Natural killer cell (primary cell): Measurements from ENCODE around the gene WDR49. TPM values are rescaled to one million over a fixed set of nuclear protein-coding genes. Genes with fewer than 3 reads are reported as not detected.
"Not testable (repeated sequence)": the region's sequence is repeated elsewhere in the genome, so short reads cannot be mapped to it uniquely, and the experiment has no call there.

Experiments used
- ATAC-seq, 3 donors: fragments of 150-1000 bp in 2 of 3; fragments of 200-7000 bp in 1 of 3; cut with Tn5 transposase; 1 replicate in 1 of 3; 2 replicates in 2 of 3; pipeline ENCODE4 v1.10.0; 2021; ENCODE audit warnings: mild to moderate bottlenecking in 2 of 3, moderate library complexity in 2 of 3
- DNase-seq, 2 donors: peaks; one replicate each; pipeline versions ENCODE4 v3.0.0 to v3.0.0-alpha.2; 2013 to 2021; ENCODE audit warnings: mixed read lengths in 1 of 2
- H3K27ac ChIP-seq: one replicate; pipeline ENCODE4 v1.5.1; 2013; ENCODE audit warnings: mild to moderate bottlenecking, low read length
- H3K27me3 ChIP-seq: one replicate; pipeline ENCODE4 v1.6.1; 2013; ENCODE audit warnings: low read length; ENCODE audit not compliant: control insufficient read depth, insufficient read depth
- H3K36me3 ChIP-seq: one replicate; pipeline ENCODE4 v1.6.1; 2013; ENCODE audit warnings: low read length; ENCODE audit not compliant: control insufficient read depth, insufficient read depth
- H3K4me1 ChIP-seq: one replicate; pipeline ENCODE4 v1.6.1; 2013; ENCODE audit warnings: low read length; ENCODE audit not compliant: control insufficient read depth, insufficient read depth
- H3K4me3 ChIP-seq: one replicate; pipeline ENCODE4 v1.5.1; 2013; ENCODE audit warnings: low read length
- H3K9me3 ChIP-seq: one replicate; pipeline ENCODE4 v1.6.1; 2013; ENCODE audit warnings: low read length; ENCODE audit not compliant: control insufficient read depth, insufficient read depth
- H3K27ac Mint-ChIP-seq, 2 donors: one replicate each; pipeline ENCODE4 v1.8.0; 2022; ENCODE audit warnings: mild to moderate bottlenecking in 2 of 2, mixed read lengths in 2 of 2, moderate library complexity in 1 of 2
- H3K27me3 Mint-ChIP-seq, 2 donors: one replicate each; pipeline ENCODE4 v1.8.0; 2022; ENCODE audit warnings: low read depth in 2 of 2, mixed read lengths in 2 of 2
- H3K36me3 Mint-ChIP-seq: one replicate; pipeline ENCODE4 v1.8.0; 2022; ENCODE audit warnings: mixed read lengths
- H3K4me1 Mint-ChIP-seq, 2 donors: one replicate each; pipeline ENCODE4 v1.8.0; 2022; ENCODE audit warnings: mixed read lengths in 2 of 2
- H3K4me3 Mint-ChIP-seq: one replicate; pipeline ENCODE4 v1.8.0; 2022; ENCODE audit warnings: mild to moderate bottlenecking, moderate library complexity, mixed read lengths
- H3K9me3 Mint-ChIP-seq, 2 donors: one replicate each; pipeline ENCODE4 v1.8.0; 2022; ENCODE audit warnings: mixed read lengths in 2 of 2
- CTCF ChIP-seq: fragments of 200-600 bp; IDR thresholded peaks from one replicate; pipeline ENCODE4 v1.8.0; 2022; ENCODE audit warnings: antibody characterized with exemption
- WGBS: methylation state at CpG from one replicate; pipeline ENCODE4 v1.1.7; 2013; ENCODE audit warnings: missing lambda C conversion rate; ENCODE audit not compliant: insufficient coverage; 5-methylcytosine and 5-hydroxymethylcytosine counted together
- intact Hi-C: fragments of 100-400 bp; cut with micrococcal nuclease; formaldehyde crosslinking; loops from one replicate; pipeline ENCODE4 v1.14.2; 2022
- total RNA-seq, 4 donors: library from RNA; stranded (reverse); fragments of 120-200 nt in 1 of 4; gene quantifications; one replicate each; pipeline versions ENCODE4 v1.2.3 to v1.2.4, GENCODE V29; 2013 to 2022

The WDR49 gene
- total RNA-seq, 3 donors from 2014 or later (not counting 1 experiment from before 2014, with no cell fraction given), result 1.4 to 1.9 (median 1.5) TPM

GRCh38 chr3:167615030-167615429 is 38.7 kb downstream of the WDR49 start:
- WGBS, result 94% methylated on average over 3 of the region's 3 CpGs
- Mint-ChIP-seq H3K27me3 (no peaks in the 10 kb centered on the region), H3K27ac (no peak overlapping the region), H3K36me3 (no peaks in the 10 kb centered on the region), H3K9me3 (no peaks in the 10 kb centered on the region), H3K4me1 (no peaks in the 10 kb centered on the region), H3K4me3 (no peak overlapping the region)
- DNase-seq (no peak), ATAC-seq (no peak)
- Histone ChIP-seq H3K27me3 (peaks cover 2% of the 10 kb centered on the region), H3K27ac (no peak overlapping the region), H3K9me3 (no peaks in the 10 kb centered on the region), H3K36me3 (no peaks in the 10 kb centered on the region), H3K4me1 (no peaks in the 10 kb centered on the region), H3K4me3 (no peak overlapping the region)
- no peak for TF ChIP-seq CTCF
- intact Hi-C loops, result no loop called here

- H3K27me3 ChIP-seq, H3K4me3 Mint-ChIP-seq, H3K4me1 ChIP-seq, H3K27ac ChIP-seq, H3K9me3 Mint-ChIP-seq, H3K4me3 ChIP-seq, H3K9me3 ChIP-seq, H3K4me1 Mint-ChIP-seq, intact Hi-C loops, H3K36me3 ChIP-seq, ATAC-seq, H3K36me3 Mint-ChIP-seq, DNase-seq, H3K27me3 Mint-ChIP-seq, H3K27ac Mint-ChIP-seq: not testable (repeated sequence)
- WGBS, result 69% methylated on average over 4 of the region's 5 CpGs
Observed at GRCh38 chr3:167614196-167614595, 39.5 kb downstream of the WDR49 start.

GRCh38 chr3:167611718-167612117 is 42.0 kb downstream of the WDR49 start:
- no peak overlapping the region for H3K4me3 Mint-ChIP-seq
- H3K27me3 Mint-ChIP-seq, result no peaks in the 10 kb centered on the region
- 81% methylated on average over 2 of the region's 2 CpGs for WGBS
- no peaks in the 10 kb centered on the region for H3K36me3 Mint-ChIP-seq
- no peaks in the 10 kb centered on the region for H3K9me3 Mint-ChIP-seq
- no peaks in the 10 kb centered on the region for H3K4me1 ChIP-seq
- intact Hi-C loops, result no loop called here
- no peak for ATAC-seq
- no peaks in the 10 kb centered on the region for H3K4me1 Mint-ChIP-seq
- no peaks in the 10 kb centered on the region for H3K9me3 ChIP-seq
- no peak for DNase-seq
- no peak overlapping the region for H3K4me3 ChIP-seq
- no peaks in the 10 kb centered on the region for H3K27me3 ChIP-seq
- no peaks in the 10 kb centered on the region for H3K36me3 ChIP-seq
- TF ChIP-seq CTCF, result no peak
- H3K27ac Mint-ChIP-seq, result no peak overlapping the region
- no peak overlapping the region for H3K27ac ChIP-seq

GRCh38 chr3:167609156-167609555 is 44.6 kb downstream of the WDR49 start:
- Mint-ChIP-seq H3K27ac (no peak overlapping the region), H3K9me3 (no peaks in the 10 kb centered on the region), H3K27me3 (no peaks in the 10 kb centered on the region), H3K4me1 (no peaks in the 10 kb centered on the region), H3K36me3 (no peaks in the 10 kb centered on the region), H3K4me3 (no peak overlapping the region)
- WGBS, result 95% methylated on average over 3 of the region's 5 CpGs
- DNase-seq (no peak), ATAC-seq (no peak)
- no peaks in the 10 kb centered on the region for H3K27me3 ChIP-seq
- no peaks in the 10 kb centered on the region for H3K36me3 ChIP-seq
- intact Hi-C loops, result no loop called here
- no peaks in the 10 kb centered on the region for H3K4me1 ChIP-seq
- no peak for TF ChIP-seq CTCF
- H3K4me3 ChIP-seq, result no peak overlapping the region
- H3K9me3 ChIP-seq, result no peaks in the 10 kb centered on the region
- H3K27ac ChIP-seq, result no peak overlapping the region
